ENCODE results near the gene ALDH16A1. TPM values are rescaled to one million over a fixed set of nuclear protein-coding genes. Genes with fewer than 3 reads are reported as not detected.

Gene ALDH16A1
- total RNA-seq, 1 experiment from 2014 or later, result 51.7 TPM

DNA sequence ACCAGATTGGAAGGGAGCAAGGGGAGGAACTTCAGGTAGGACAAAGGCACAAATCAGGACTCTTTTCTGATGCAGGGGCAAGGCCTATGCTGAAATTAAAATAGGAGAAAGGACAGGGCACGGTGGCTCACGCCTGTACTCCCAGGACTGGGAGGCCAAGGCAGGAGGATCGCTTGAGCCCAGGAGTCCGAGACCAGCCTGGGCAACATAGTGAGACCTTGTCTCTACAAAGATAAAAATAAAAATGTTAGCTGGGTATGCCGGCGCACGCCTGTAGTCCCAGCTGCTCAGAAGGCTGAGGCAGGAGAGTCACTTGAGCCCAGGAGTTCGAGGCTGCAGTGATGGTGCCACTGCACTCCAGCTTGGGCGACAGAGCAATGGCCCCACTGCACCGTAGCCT lies 17.4 kb upstream of the ALDH16A1 start:
- no peak overlapping the region for H3K4ac ChIP-seq (ENCODE audit: low read depth, low read length)
- no peak overlapping the region for H4K5ac ChIP-seq (ENCODE audit: insufficient read length, low read depth, low read length)
- no peak overlapping the region for H2AK5ac ChIP-seq (ENCODE audit: insufficient read length, low read length)
- H2BK15ac ChIP-seq (ENCODE audit: low read depth, low read length), result no peak overlapping the region
- DNase-seq, result no peak
- peak overlapping the region; percentile 21 for H3K4me2 ChIP-seq (ENCODE audit: insufficient read depth, insufficient read length, low read length)
- H3K79me2 ChIP-seq (ENCODE audit: insufficient read depth, low read length), result no peaks in the 10 kb centered on the region
- H3K27ac ChIP-seq (ENCODE audit: insufficient read length, low read depth, low read length), result no peak overlapping the region
- H2BK5ac ChIP-seq (ENCODE audit: insufficient read length, low read length), result no peak overlapping the region
- Mint-ChIP-seq H3K4me3 (peak overlapping the region in 1 of 2 experiments; percentile 76; a peak in 3 of 5 replicates), H3K9me3 (peaks cover 4 to 8% of the 10 kb centered on the region in 2 experiments; a peak in 3 of 5 replicates), H3K27ac (peak overlapping the region in 2 of 3 experiments; percentile 22 to 88; a peak in 3 of 7 replicates), H3K36me3 (ENCODE audit: insufficient read depth in 1 of 3, low read depth in 3 of 3) (peaks cover 3 to 13% (median 5%) of the 10 kb centered on the region in 3 experiments), H3K27me3 (ENCODE audit: low read depth) (peaks cover 88% of the 10 kb centered on the region), H3K4me1 (peaks cover 22 to 66% of the 10 kb centered on the region in 2 experiments)
- H4K8ac ChIP-seq (replicated peaks; ENCODE audit: insufficient read length, low read depth, low read length), result no peak overlapping the region
- H3K79me1 ChIP-seq (ENCODE audit: insufficient read depth, low read depth, low read length, poor library complexity, severe bottlenecking), result no peaks in the 10 kb centered on the region
- no peak overlapping the region for H3T11ph ChIP-seq (ENCODE audit: low read length)
- no peaks in the 10 kb centered on the region for H4K20me1 ChIP-seq (ENCODE audit: control insufficient read depth, insufficient read depth, insufficient read length)
- TF ChIP-seq, protein P1, sequence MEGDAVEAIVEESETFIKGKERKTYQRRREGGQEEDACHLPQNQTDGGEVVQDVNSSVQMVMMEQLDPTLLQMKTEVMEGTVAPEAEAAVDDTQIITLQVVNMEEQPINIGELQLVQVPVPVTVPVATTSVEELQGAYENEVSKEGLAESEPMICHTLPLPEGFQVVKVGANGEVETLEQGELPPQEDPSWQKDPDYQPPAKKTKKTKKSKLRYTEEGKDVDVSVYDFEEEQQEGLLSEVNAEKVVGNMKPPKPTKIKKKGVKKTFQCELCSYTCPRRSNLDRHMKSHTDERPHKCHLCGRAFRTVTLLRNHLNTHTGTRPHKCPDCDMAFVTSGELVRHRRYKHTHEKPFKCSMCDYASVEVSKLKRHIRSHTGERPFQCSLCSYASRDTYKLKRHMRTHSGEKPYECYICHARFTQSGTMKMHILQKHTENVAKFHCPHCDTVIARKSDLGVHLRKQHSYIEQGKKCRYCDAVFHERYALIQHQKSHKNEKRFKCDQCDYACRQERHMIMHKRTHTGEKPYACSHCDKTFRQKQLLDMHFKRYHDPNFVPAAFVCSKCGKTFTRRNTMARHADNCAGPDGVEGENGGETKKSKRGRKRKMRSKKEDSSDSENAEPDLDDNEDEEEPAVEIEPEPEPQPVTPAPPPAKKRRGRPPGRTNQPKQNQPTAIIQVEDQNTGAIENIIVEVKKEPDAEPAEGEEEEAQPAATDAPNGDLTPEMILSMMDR (conservative IDR thresholded peaks at IDR 0.05), result no peak
- H2AFZ ChIP-seq (ENCODE audit: low read length), result no peak overlapping the region
- H3K9ac ChIP-seq (ENCODE audit: extremely low read depth, insufficient read length, low read length), result no peak overlapping the region
- no peak overlapping the region for H4K91ac ChIP-seq (ENCODE audit: insufficient read length, low read depth, low read length)
- H2BK20ac ChIP-seq (ENCODE audit: low read depth, low read length, poor library complexity, severe bottlenecking), result no peak overlapping the region
- no peak overlapping the region for H3K18ac ChIP-seq (ENCODE audit: insufficient read length, low read depth, low read length)
- WGBS (ENCODE audit: extremely low coverage, insufficient read length, low lambda C conversion rate), result no CpG with 5 or more reads among the region's 10 CpGs
- no peak overlapping the region for H2BK12ac ChIP-seq (ENCODE audit: insufficient read length, low read depth, low read length)
- no peak overlapping the region for H2BK120ac ChIP-seq (ENCODE audit: low read depth, low read length, poor library complexity, severe bottlenecking)
- peaks cover 6% of the 10 kb centered on the region for H3K23me2 ChIP-seq (ENCODE audit: insufficient read length, low read depth, low read length, poor library complexity, severe bottlenecking)
- no peak overlapping the region for H3K23ac ChIP-seq (ENCODE audit: insufficient read length, low read depth, low read length)
- no peaks in the 10 kb centered on the region for H3K4me1 ChIP-seq (ENCODE audit: insufficient read depth, low read length)
- H3K14ac ChIP-seq (ENCODE audit: insufficient read depth, low read length), result no peak overlapping the region
- H3K56ac ChIP-seq (ENCODE audit: insufficient read length, low read depth, low read length), result no peak overlapping the region
- peaks cover 34% of the 10 kb centered on the region; the same call in 1 of the 2 replicates for H3K27me3 ChIP-seq (ENCODE audit: insufficient read depth, low read length)
- H3K9me3 ChIP-seq (ENCODE audit: control insufficient read depth, low read depth, low read length), result no peaks in the 10 kb centered on the region

Measured in H9 (cell line).